ENCODE results near the gene CORO1A. TPM values are rescaled to one million over a fixed set of nuclear protein-coding genes. Genes with fewer than 3 reads are reported as not detected.

Gene CORO1A
- total RNA-seq = 1,000 to 10,000 TPM; 1,426 to 1,488 TPM

DNA sequence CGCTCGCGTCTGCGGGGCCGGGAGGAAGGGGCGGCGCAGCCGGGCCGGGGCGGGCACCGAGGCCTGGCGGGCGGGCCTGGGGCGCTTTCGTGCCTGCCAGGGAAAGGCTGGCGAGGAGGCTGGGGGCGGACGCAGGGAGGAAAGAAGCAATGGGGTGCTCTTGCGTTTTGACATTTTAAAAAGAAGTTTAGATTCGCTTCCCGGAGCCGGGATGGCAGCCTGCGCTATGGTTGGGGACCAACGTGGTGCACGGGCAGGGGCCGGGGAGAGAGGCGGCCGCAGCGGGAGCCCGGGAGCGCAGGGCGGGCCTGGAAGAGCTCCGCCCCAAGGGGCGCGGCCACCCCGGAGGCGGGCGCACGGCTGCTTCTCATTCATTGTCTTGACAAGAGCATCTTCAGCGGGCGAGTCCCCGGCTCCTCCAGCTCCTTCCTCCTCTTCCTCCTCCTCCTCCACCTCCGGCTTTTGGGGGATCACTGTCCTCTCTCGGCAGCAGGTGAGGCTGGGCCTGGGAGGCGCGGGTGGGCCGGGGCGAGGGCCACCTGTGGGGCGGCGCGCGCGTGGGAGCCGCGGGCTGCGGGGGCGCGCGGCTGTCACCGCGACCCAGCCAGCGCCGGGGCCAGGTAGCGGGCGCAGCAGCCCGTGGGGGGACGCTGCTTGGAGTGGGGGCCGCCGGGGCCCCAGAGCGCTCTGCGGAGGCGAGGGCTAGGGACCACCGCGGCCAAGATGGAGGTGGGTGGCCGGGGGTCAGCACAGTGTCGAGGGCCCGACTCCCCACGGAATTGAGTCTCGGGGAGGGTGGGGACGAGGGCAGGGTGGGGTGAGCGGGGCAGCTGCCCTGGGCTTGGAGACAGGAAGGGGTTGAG, at the start of gene CORO1A:
TSS of gene CORO1A (plus strand) at position 370 of the 863 bp plus-strand sequence. CDS start 1,608 bp downstream, outside the sequence.
- H3K36me3 Mint-ChIP-seq = peaks cover 39% of the 10 kb centered on the region
- H3K9me3 Mint-ChIP-seq = no peaks in the 10 kb centered on the region
- peaks cover 29% of the 10 kb centered on the region for H3K4me1 Mint-ChIP-seq
- POLR2A ChIA-PET = interaction anchor here (0.6 to 6.4 kb wide), 40 partner anchors 8 to 475 kb away, joined by 3 to 132 read pairs (median 5); partner anchors contain the start of genes ALDOA, DCTPP1, FBRS and GDPD3
- peak within 1 kb of the TSS; percentile 100 for H3K27ac Mint-ChIP-seq
- peak; percentile 91 for DNase-seq
- ATAC-seq (ENCODE audit: low read depth) = peak; percentile 32
- no peaks in the 10 kb centered on the region for H3K27me3 Mint-ChIP-seq
- H3K4me3 Mint-ChIP-seq = peak within 1 kb of the TSS; percentile 100

DNA sequence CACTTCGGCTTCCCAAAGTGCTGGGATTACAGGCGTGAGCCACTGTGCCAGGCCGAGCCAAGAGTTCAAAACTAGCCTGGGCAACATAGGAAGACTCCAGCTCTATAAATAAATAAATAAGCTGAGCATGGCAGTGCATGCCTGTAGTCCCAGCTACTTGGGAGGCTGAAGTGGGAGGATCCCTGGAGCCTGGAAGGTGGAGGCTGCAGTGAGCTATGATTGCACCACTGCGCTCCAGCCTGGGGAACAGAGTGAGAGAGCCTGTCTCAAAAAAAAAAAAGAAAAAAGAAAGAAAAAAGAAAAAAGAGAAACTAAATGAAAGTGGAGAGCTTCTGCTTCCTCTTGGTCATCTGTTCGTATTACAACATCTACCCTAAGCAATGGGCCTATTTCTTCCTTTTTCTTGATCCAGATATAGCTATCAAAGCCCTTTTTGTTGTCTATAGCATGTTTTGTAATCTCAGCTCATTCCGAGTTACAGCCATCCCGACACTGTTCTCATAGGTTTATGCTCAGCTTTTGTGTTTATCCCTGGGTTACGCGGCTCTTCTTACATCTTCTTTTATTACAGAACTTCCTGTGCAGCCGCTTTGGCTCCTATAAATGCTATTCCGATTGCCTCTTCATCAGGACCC, 46.3 kb upstream of the CORO1A start:
- ATAC-seq (ENCODE audit: low read depth) (no peak), DNase-seq (no peak)
- Mint-ChIP-seq H3K27me3 (no peaks in the 10 kb centered on the region), H3K27ac (no peak overlapping the region), H3K36me3 (peaks cover 2% of the 10 kb centered on the region), H3K9me3 (peaks cover 2% of the 10 kb centered on the region), H3K4me3 (no peak overlapping the region), H3K4me1 (peaks cover 13% of the 10 kb centered on the region)
- POLR2A ChIA-PET = interaction anchor here (0.6 to 1.2 kb wide), 2 partner anchors 34 to 46 kb away, joined by 3 to 4 read pairs; partner anchors contain the start of gene CORO1A

DNA sequence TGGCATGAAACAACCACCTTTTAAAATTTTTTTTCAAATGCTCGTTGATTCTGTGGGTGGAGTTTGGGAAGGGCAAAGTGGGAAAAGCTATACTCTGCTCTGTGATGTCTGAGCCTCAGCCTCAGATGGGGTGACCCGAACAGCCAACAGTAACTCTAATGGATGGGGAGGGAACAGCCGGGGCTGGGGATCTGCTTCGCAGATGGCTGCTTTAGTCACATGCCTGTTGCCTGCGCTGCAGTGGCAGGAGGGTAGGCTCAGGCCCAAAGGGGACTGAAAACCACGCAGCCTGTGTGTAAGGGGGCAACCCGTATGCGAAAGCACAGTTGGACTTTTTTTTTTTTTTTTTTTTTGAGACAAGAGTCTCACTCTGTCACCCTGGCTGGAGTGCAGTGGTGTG, 45.5 kb upstream of the CORO1A start:
- H3K4me3 Mint-ChIP-seq = no peak overlapping the region
- ATAC-seq (ENCODE audit: low read depth) (no peak), DNase-seq (no peak)
- POLR2A ChIA-PET = interaction anchor here (0.6 kb wide), 1 partner anchor 280 kb away, joined by 3 read pairs; no protein-coding TSS in a partner anchor
- no peaks in the 10 kb centered on the region for H3K27me3 Mint-ChIP-seq
- peaks cover 14% of the 10 kb centered on the region for H3K4me1 Mint-ChIP-seq
- H3K36me3 Mint-ChIP-seq = peaks cover 2% of the 10 kb centered on the region
- H3K9me3 Mint-ChIP-seq = peaks cover 2% of the 10 kb centered on the region
- H3K27ac Mint-ChIP-seq = no peak overlapping the region

DNA sequence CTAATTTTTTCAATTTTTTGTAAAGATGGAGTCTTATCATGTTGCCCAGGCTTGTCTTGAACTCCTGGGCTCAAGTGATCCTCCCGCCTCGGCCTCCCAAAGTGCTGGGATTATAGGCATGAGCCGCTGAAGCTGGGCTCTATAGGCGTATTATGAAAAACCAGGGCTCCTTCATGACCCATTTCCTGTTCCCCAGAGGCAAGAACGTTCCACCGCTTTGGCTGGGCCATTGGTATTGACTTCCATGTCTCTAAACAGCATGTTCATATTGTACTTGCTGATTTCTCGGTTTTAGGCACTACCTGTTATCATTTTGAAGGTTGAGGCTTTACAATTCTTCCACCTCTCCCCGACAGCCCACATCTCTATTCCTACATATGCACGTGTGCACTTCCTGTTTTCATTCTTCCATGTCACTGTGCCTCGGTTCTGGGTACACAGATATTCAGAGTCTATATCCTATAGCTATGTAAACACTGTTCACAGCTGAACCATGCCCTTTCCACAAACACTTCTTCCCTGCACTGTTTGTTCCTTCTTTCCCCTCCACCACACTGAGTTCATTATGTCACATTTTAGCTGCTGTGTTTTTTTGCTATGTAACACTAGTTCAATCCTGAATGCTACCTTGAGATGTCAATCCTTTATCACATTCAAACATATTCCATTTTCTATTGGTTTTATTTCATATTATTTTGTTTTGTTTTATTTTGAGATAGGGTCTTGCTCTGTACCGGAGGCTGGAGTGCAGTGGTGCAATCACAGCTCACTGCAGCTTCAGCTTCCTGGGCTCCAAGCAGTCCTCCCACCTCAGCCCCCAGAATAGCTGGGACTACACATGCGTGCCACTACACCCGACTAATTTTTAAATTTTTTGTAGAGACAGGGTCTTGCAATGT, 43.6 kb upstream of the CORO1A start:
- Mint-ChIP-seq H3K27ac (peak overlapping the region; percentile 77), H3K9me3 (no peaks in the 10 kb centered on the region), H3K36me3 (no peaks in the 10 kb centered on the region), H3K4me3 (peak overlapping the region; percentile 25), H3K27me3 (no peaks in the 10 kb centered on the region), H3K4me1 (peaks cover 19% of the 10 kb centered on the region)
- DNase-seq (no peak), ATAC-seq (ENCODE audit: low read depth) (peak; percentile 27)
- POLR2A ChIA-PET = interaction anchor here (0.6 to 3.4 kb wide), 7 partner anchors 13 to 952 kb away, joined by 3 to 17 read pairs (median 3); partner anchors contain the start of genes CORO1A, MAPK3 and TBX6

DNA sequence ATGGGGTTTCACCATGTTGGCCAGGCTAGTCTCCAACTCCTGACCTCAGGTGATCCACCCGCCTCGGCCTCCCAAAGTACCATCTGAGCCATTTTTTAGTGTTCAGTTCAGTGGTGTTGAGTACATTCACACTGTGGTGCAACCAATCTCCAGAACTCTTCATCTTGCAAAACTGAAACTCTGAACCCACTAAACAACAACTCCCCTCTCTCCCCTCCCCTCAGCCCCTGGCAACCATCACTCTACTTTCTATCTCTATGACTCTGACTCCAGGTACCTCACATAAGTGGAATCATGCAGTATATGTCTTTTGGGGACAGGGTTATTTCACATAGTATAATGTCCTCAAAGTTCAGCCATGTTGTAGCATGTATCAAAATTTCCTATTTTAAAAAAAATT, 41.7 kb upstream of the CORO1A start:
- ATAC-seq (ENCODE audit: low read depth) (no peak), DNase-seq (no peak)
- Mint-ChIP-seq H3K4me1 (peaks cover 16% of the 10 kb centered on the region), H3K9me3 (no peaks in the 10 kb centered on the region), H3K27ac (no peak overlapping the region), H3K27me3 (no peaks in the 10 kb centered on the region), H3K4me3 (no peak overlapping the region), H3K36me3 (no peaks in the 10 kb centered on the region)
- POLR2A ChIA-PET = interaction anchor here (3.4 kb wide), 1 partner anchor 42 kb away, joined by 17 read pairs; the partner anchor contains the start of gene CORO1A

DNA sequence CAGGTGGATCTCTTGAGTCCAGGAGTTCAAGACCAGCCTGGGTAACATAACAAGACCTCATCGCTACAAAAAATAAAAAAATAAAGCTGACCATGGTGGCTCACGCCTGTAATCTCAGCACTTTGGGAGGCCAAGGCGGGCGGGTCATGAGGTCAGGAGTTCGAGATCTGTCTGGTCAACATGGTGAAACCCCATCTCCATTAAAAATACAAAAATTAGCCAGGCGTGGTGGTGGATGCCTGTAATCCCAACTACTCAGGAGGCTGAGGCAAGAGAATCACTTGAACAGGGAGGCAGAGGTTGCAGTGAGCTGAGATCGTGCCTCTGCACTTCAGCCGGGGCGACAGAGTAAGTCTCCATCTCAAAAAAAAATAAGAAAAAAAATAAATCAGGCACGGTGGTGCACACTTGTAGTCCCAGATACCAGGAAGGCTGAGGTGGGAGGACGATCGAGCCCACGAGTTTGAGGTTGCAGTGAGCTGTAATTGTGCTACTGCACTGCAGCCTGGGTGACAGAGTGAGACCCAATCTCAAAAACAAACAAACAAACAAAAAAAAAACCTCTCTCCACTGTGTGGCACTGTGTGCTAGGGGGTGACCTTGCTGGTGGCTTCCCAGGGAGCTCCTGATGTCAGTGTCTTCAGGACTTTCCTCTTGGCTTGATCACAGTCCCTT, 40.6 kb upstream of the CORO1A start:
- H3K27ac Mint-ChIP-seq = peak overlapping the region; percentile 31
- no peaks in the 10 kb centered on the region for H3K9me3 Mint-ChIP-seq
- ATAC-seq (ENCODE audit: low read depth) (peak; percentile 76), DNase-seq (no peak)
- H3K4me1 Mint-ChIP-seq = peaks cover 16% of the 10 kb centered on the region
- no peaks in the 10 kb centered on the region for H3K36me3 Mint-ChIP-seq
- POLR2A ChIA-PET = interaction anchor here (2.2 kb wide), 1 partner anchor 43 kb away, joined by 70 read pairs; the partner anchor contains the start of gene CORO1A
- peak overlapping the region; percentile 7 for H3K4me3 Mint-ChIP-seq
- no peaks in the 10 kb centered on the region for H3K27me3 Mint-ChIP-seq

DNA sequence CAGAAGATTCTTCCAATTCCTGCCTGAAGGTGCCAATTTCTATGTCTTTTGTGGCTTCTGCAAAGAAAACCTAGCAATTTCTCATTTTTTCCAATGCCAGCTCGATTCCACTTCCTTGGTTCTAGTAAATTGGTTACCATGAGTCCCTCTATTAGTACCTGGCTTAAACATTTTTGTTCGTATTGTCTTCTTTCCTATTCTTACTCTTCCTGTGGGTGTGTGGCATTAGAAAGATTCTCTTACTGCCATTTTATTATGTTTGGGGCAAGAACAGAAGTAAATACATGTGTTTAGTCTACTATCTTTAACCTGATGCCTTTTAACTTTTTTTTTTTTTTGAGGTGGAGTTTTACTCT, 40.1 kb upstream of the CORO1A start:
- peak overlapping the region; percentile 31 for H3K27ac Mint-ChIP-seq
- H3K27me3 Mint-ChIP-seq = no peaks in the 10 kb centered on the region
- peak overlapping the region; percentile 7 for H3K4me3 Mint-ChIP-seq
- H3K9me3 Mint-ChIP-seq = no peaks in the 10 kb centered on the region
- peaks cover 16% of the 10 kb centered on the region for H3K4me1 Mint-ChIP-seq
- ATAC-seq (ENCODE audit: low read depth) (peak; percentile 25), DNase-seq (no peak)
- POLR2A ChIA-PET = interaction anchor here (2.2 kb wide), 1 partner anchor 43 kb away, joined by 70 read pairs; the partner anchor contains the start of gene CORO1A
- no peaks in the 10 kb centered on the region for H3K36me3 Mint-ChIP-seq

DNA sequence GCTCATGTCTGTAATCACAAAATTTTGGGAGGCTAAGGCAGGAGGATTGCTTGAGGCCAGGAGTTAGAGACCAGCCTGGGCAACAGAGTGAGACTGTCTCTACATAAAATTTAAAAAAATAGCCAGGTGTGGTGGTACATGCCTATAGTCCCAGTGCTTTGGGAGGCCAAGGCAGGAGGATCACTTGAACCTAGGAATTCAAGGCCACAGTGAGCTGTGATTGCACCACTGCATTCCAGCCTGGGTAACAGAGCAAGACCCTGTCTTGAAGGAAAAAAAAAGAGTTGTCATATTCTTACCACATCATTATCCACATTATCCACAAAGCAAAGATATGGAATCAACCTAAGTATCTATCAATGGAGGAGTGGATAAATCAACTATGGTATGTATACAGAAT, 39.4 kb upstream of the CORO1A start:
- POLR2A ChIA-PET = interaction anchor here (2.2 kb wide), 1 partner anchor 42 kb away, joined by 70 read pairs; the partner anchor contains the start of gene CORO1A
- Mint-ChIP-seq H3K4me1 (peaks cover 16% of the 10 kb centered on the region), H3K9me3 (peaks cover 4% of the 10 kb centered on the region), H3K27ac (no peak overlapping the region), H3K36me3 (peaks cover 1% of the 10 kb centered on the region), H3K4me3 (no peak overlapping the region), H3K27me3 (no peaks in the 10 kb centered on the region)
- DNase-seq (no peak), ATAC-seq (ENCODE audit: low read depth) (no peak)

DNA sequence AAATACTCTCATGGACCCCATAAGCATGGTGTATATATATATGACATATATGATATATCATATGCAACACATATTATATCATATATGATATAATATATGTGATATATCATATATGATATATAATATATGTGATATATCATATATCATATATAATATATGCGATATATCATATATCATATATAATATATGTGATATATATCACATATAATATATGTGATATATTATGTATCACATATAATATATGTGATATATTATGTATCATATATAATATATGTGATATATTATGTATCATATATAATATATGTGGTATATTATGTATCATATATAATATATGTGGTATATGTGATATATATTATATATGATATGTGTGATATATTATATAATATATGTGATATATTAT, 38.5 kb upstream of the CORO1A start:
- H3K27me3 Mint-ChIP-seq = no peaks in the 10 kb centered on the region
- DNase-seq (no peak), ATAC-seq (ENCODE audit: low read depth) (no peak)
- H3K9me3 Mint-ChIP-seq = peaks cover 7% of the 10 kb centered on the region
- peaks cover 13% of the 10 kb centered on the region for H3K4me1 Mint-ChIP-seq
- H3K27ac Mint-ChIP-seq = no peak overlapping the region
- POLR2A ChIA-PET = no interaction called here
- no peak overlapping the region for H3K4me3 Mint-ChIP-seq
- H3K36me3 Mint-ChIP-seq = peaks cover 4% of the 10 kb centered on the region

DNA sequence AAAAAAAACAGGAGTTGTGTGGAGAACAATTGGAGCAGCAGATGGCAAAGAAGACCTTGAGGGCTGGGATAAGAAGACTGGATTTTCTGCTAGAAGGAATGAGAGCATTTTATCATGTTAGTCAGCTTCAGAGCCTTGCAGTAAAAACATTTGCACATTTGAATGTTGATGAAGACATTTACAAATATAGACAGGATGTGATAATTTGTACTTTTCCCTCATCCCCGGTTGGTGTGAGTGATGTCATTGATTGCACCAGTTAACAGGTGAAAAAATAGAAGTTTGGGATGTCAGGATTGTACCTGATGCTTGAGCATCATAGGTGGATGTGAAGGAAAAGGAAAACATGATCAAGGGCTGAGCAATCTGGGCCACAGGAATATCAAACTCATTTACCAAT, 37.7 kb upstream of the CORO1A start:
- ATAC-seq (ENCODE audit: low read depth) = no peak
- Mint-ChIP-seq H3K9me3 (peaks cover 7% of the 10 kb centered on the region), H3K4me1 (peaks cover 12% of the 10 kb centered on the region), H3K4me3 (no peak overlapping the region), H3K27me3 (no peaks in the 10 kb centered on the region), H3K27ac (peak overlapping the region; percentile 0), H3K36me3 (peaks cover 4% of the 10 kb centered on the region)
- POLR2A ChIA-PET = interaction anchor here (0.6 to 1.3 kb wide), 2 partner anchors 31 to 39 kb away, joined by 3 to 4 read pairs; no protein-coding TSS in a partner anchor
- DNase-seq = no peak

DNA sequence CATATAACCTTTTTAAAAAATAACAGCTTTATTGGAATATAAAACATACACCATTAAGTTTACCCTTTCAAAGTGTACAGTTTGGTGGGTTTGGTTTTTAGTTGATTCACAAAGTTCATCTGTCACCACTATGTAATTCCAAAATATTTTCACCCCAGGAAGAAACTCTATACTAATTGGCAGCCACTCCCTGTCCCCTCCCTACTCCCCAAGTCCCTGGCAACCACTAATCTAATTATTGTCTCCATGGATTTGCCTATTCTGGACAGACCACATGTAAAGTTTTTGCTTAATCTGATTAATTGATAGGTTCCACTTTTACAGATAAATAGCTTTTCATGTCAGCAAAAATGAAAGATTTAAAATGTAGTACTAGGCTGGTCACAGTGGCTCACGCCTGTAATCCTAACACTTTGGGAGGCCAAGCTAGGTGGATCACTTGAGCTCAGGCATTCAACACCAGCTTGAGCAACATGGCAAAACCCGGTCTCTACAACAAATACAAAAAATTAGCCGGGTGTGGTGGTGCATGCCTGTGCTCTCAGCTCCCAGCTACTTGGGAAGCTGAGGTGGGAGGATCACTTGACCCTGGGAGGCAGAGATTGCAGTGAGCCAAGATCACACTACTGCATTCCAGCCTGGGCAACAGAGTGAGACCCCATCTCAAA, 35.4 kb upstream of the CORO1A start:
- Mint-ChIP-seq H3K36me3 (peaks cover 9% of the 10 kb centered on the region), H3K27me3 (no peaks in the 10 kb centered on the region), H3K9me3 (peaks cover 10% of the 10 kb centered on the region), H3K27ac (no peak overlapping the region), H3K4me3 (no peak overlapping the region), H3K4me1 (peaks cover 7% of the 10 kb centered on the region)
- DNase-seq = no peak
- ATAC-seq (ENCODE audit: low read depth) = no peak
- POLR2A ChIA-PET = interaction anchor here (1.0 to 2.2 kb wide), 4 partner anchors 35 to 66 kb away, joined by 3 to 8 read pairs (median 4); partner anchors contain the start of genes CORO1A and TBX6

Data from activated naive CD8-positive, alpha-beta T cell treated with anti-CD3 and anti-CD28 coated beads, Interleukin-2, amount 10 ng/mL, durations not matched to agents 7 days and 5 days (primary cell).